GM12864 (cell line): ENCODE measurements around the gene MYO7A.

Experiments
- DNase-seq: peaks from one replicate; pipeline ENCODE4 v3.0.0-alpha.2; 2011; ENCODE audit warnings: low read depth
- H3K4me3 ChIP-seq: 2 replicates; pipeline ENCODE4 v1.5.1; 2011; ENCODE audit warnings: mild to moderate bottlenecking, low read depth, low read length, control low read depth
- TF ChIP-seq, protein P1 (sequence below): IDR thresholded peaks from 2 replicates; pipeline ENCODE4 v1.5.1; 2011; ENCODE audit warnings: low read depth, mild to moderate bottlenecking, moderate library complexity, low read length, control low read depth, inconsistent platforms; ENCODE audit errors: missing control alignments

The MYO7A gene

DNA sequence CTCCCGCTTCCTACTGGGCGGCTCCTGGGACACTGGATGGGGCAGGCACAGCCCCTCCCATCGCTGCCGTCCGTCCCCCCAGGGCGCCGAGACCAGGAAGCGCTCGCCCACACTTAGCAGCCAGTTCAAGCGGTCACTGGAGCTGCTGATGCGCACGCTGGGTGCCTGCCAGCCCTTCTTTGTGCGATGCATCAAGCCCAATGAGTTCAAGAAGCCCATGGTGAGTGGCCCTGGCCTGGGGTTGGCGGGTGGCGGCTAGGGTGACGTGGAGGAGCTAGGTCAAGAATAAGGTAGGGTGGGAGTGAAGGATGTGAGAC, 44.6 kb downstream of the MYO7A start:
- TF ChIP-seq, protein P1, sequence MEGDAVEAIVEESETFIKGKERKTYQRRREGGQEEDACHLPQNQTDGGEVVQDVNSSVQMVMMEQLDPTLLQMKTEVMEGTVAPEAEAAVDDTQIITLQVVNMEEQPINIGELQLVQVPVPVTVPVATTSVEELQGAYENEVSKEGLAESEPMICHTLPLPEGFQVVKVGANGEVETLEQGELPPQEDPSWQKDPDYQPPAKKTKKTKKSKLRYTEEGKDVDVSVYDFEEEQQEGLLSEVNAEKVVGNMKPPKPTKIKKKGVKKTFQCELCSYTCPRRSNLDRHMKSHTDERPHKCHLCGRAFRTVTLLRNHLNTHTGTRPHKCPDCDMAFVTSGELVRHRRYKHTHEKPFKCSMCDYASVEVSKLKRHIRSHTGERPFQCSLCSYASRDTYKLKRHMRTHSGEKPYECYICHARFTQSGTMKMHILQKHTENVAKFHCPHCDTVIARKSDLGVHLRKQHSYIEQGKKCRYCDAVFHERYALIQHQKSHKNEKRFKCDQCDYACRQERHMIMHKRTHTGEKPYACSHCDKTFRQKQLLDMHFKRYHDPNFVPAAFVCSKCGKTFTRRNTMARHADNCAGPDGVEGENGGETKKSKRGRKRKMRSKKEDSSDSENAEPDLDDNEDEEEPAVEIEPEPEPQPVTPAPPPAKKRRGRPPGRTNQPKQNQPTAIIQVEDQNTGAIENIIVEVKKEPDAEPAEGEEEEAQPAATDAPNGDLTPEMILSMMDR = no peak
- no peak for DNase-seq
- no peak overlapping the region for H3K4me3 ChIP-seq

DNA sequence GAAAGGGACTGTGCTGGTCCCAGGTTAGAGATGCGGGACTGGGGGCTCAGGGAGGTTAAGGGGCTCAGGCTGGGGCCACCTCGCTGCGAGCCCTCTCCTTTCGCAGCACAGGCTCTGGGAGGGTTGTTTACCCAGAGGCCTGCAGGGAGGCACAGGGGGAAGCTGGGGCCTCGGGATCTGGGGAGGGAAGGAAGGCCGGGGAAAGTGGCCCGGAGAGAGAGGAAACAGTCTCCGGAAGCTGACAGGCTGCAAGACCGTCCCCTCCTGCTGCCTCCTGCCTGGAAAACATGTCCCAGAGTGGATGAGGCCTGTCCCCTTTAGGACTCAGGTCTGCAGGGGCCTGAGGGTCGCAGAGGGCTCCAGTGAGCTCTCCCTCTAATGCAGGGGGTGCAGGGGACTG, 45.4 kb downstream of the MYO7A start:
- TF ChIP-seq, protein P1 = no peak
- no peak overlapping the region for H3K4me3 ChIP-seq
- no peak for DNase-seq

DNA sequence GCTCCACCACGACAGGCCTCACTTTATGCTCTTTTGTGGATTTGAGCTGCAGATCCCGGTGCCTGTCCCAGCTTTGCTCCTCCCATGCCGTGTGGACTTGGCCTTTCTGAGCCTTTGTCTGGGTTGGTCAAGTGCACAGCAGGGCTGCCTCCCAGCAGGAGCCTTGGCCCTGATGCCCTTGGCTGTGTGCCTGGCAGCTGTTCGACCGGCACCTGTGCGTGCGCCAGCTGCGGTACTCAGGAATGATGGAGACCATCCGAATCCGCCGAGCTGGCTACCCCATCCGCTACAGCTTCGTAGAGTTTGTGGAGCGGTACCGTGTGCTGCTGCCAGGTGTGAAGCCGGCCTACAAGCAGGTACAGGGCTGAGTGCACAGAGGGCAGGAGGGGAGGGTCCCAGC, 46.5 kb downstream of the MYO7A start:
- DNase-seq = no peak
- no peak overlapping the region for H3K4me3 ChIP-seq
- TF ChIP-seq, protein P1 = no peak

DNA sequence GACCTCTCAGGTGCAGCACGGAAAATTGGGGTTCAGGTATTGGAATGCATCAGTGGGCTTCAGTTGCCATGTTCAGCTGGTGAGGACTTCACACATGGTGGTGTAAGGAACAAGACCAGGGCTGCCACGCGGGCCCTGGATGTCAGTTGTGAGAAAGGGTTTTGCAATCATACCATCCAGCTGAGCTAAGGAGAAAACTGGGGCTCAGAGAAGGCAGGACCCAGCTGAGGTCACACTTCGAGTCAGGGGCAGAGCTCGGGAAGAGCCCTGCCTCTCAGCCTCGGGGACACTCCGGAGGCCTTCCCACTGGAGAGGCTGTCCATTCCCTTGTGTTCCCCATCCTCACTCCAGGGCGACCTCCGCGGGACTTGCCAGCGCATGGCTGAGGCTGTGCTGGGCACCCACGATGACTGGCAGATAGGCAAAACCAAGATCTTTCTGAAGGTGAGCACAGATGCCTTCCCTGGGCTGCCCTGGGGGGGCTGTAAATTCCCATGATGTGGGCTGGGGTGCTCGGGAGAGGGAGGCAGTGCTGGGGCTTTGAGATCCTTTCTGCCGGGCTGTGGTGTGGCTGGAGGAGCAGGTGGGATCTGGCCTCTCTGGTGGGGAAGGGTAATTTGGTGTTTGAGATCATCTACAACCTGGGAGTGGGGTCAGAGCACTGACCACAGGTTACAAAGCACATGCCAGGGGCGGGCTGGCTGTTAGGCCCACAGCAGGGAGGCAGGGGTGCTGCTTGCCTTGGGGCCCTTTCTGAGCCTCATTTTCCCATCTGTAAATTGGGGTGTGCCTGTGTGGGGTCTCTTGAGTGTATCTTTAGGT, 47.2 kb downstream of the MYO7A start:
- no peak overlapping the region for H3K4me3 ChIP-seq
- TF ChIP-seq, protein P1 = no peak
- DNase-seq = no peak

DNA sequence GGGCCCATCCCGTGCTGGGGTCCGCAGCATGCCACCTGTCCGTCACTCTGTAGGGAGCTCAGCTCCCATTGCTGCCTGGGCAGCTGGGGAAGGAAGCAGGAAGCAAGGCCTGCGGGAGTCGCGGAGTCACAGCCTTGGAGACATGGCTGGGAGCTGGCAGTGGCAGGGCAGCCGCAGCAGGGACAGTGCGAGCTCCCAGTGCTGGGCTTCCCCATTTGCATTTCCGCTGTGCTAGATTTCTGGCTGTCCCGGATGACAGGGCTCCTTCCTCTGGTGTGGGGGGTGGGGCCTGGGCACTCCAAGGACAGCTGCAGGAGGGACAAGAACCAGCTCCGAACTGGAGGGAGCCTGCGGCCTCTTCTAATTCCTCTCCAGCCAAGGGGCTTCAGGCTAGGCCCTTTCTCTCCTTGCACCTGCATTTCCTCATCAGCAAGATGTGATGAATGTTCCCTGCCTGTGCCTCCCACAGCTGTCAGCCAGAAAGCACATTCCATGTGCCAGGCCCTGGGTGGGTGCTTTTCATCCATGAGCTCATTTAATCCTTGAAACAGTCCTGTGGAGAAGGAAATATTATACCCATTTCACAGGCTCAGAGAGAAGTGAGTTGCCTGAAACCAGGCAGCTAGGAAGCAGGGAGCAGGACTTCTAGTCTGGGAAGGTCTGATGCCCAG, 48.0 kb downstream of the MYO7A start:
- TF ChIP-seq, protein P1 = no peak
- H3K4me3 ChIP-seq = no peak overlapping the region
- no peak for DNase-seq

DNA sequence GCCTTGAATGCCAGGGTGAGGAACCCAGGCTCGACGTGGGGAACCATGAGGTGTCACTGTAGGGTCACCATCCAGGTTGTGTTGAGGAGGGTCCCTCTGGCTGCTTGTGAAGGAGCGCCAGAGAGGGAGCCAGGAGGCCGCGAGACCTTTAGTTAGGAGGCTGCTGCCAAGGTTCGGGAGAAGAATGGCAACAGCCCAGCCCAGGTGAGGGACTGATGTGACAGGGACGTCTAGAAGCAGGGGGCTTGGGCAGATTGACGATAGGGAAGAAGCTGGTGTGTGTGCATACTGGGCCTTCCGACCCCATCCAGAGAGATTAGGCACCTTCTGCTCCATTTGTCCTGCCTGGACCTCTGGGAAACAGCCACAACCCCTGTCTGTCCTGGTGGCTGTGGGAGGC, 49.0 kb downstream of the MYO7A start:
- TF ChIP-seq, protein P1 = no peak
- DNase-seq = no peak
- H3K4me3 ChIP-seq = no peak overlapping the region
